OCI-LY1 (cell line): Measurements from ENCODE around the gene PKN2.

Experiments
- H2AFZ ChIP-seq: fragments of 200-600 bp; sonication (generic), shearing (Covaris generic); 2 replicates; pipeline ENCODE4 v1.6.0; 2014; ENCODE audit warnings: antibody characterized with exemption, mild to moderate bottlenecking, low read length
- H3F3A ChIP-seq: fragments of 200-600 bp; sonication (generic), shearing (Covaris generic); 2 replicates; pipeline ENCODE4 v1.6.0; 2014; ENCODE audit warnings: mild to moderate bottlenecking, antibody characterized with exemption, low read length, moderate library complexity; ENCODE audit not compliant: insufficient read depth
- H3K27ac ChIP-seq: fragments of 200-600 bp; sonication (generic); 2 replicates; pipeline ENCODE4 v1.5.1; 2014; ENCODE audit warnings: low read length, mixed run types, mild to moderate bottlenecking, low read depth; ENCODE audit not compliant: poor library complexity, severe bottlenecking
- H3K27me3 ChIP-seq: fragments of 200-600 bp; sonication (generic); 2 replicates; pipeline ENCODE4 v1.6.0; 2014; ENCODE audit warnings: antibody characterized with exemption, mild to moderate bottlenecking, low read length, moderate library complexity; ENCODE audit not compliant: insufficient read depth
- H3K36me3 ChIP-seq: fragments of 200-600 bp; sonication (generic); 2 replicates; pipeline ENCODE4 v1.6.1; 2014; ENCODE audit warnings: mild to moderate bottlenecking, antibody characterized with exemption, low read length, moderate library complexity, mixed read lengths; ENCODE audit not compliant: insufficient read depth
- H3K4me1 ChIP-seq: fragments of 200-600 bp; sonication (generic); 2 replicates; pipeline ENCODE4 v1.5.1; 2014; ENCODE audit warnings: mild to moderate bottlenecking, low read length, moderate library complexity; ENCODE audit not compliant: insufficient read depth, severe bottlenecking
- H3K4me2 ChIP-seq: fragments of 200-600 bp; sonication (generic), shearing (Covaris generic); 2 replicates; pipeline ENCODE4 v1.6.1; 2014; ENCODE audit warnings: low read length
- H3K4me3 ChIP-seq: fragments of 200-600 bp; sonication (generic); 2 replicates; pipeline ENCODE4 v1.5.1; 2014; ENCODE audit warnings: low read length, low read depth, mild to moderate bottlenecking, mixed read lengths; ENCODE audit not compliant: poor library complexity, severe bottlenecking
- H3K79me2 ChIP-seq: fragments of 200-600 bp; shearing (Covaris generic); 2 replicates; pipeline ENCODE4 v1.6.1; 2016; ENCODE audit warnings: mixed run types, low read length, mixed read lengths; ENCODE audit not compliant: insufficient read depth
- H3K9ac ChIP-seq: fragments of 200-600 bp; sonication (generic), shearing (Covaris generic); 2 replicates; pipeline ENCODE4 v1.6.1; 2014; ENCODE audit warnings: mild to moderate bottlenecking, low read length, mixed read lengths
- H3K9me2 ChIP-seq: fragments of 200-600 bp; sonication (generic), shearing (Covaris generic); 2 replicates; pipeline ENCODE4 v1.6.1; 2014; ENCODE audit warnings: low read depth, mild to moderate bottlenecking, low read length, mixed read lengths
- H3K9me3 ChIP-seq: fragments of 200-600 bp; shearing (Covaris generic); 2 replicates; pipeline ENCODE4 v1.6.1; 2014; ENCODE audit warnings: low read length, mixed read lengths
- H4K20me1 ChIP-seq: fragments of 200-600 bp; sonication (generic), shearing (Covaris generic); 2 replicates; pipeline ENCODE4 v1.6.0; 2016; ENCODE audit warnings: mild to moderate bottlenecking, low read length; ENCODE audit not compliant: insufficient read depth
- CTCF ChIP-seq: fragments of 200-600 bp; sonication (generic), shearing (Covaris generic); IDR thresholded peaks from 2 replicates; pipeline ENCODE4 v1.5.1; 2017; ENCODE audit warnings: mild to moderate bottlenecking, antibody characterized with exemption, low read length, moderate library complexity, mixed read lengths
- EZH2 ChIP-seq: fragments of 200-600 bp; sonication (generic), shearing (Covaris generic); IDR thresholded peaks from 2 replicates; pipeline ENCODE4 v1.8.0; 2017; ENCODE audit warnings: borderline replicate concordance, mixed run types, mild to moderate bottlenecking, antibody characterized with exemption, low read length, moderate library complexity, mixed read lengths

PKN2 gene

GRCh38 chr1:88650676-88651418, 33.2 kb upstream of the PKN2 start:
- Histone ChIP-seq H3K27me3 (no peaks in the 10 kb centered on the region), H3K36me3 (no peaks in the 10 kb centered on the region), H3K4me3 (no peak overlapping the region), H3K9me2 (no peaks in the 10 kb centered on the region), H3F3A (no peaks in the 10 kb centered on the region), H3K4me1 (no peaks in the 10 kb centered on the region), H3K4me2 (no peak overlapping the region), H3K79me2 (no peaks in the 10 kb centered on the region), H3K9me3 (no peaks in the 10 kb centered on the region), H4K20me1 (no peaks in the 10 kb centered on the region), H3K27ac (no peak overlapping the region), H2AFZ (no peak overlapping the region), H3K9ac (no peak overlapping the region)
- TF ChIP-seq EZH2: no peak
- TF ChIP-seq CTCF: no peak

GRCh38 chr1:88655140-88655539, 28.9 kb upstream of the PKN2 start:
- Histone ChIP-seq H3K9me2 (no peaks in the 10 kb centered on the region), H3K36me3 (no peaks in the 10 kb centered on the region), H3K4me1 (no peaks in the 10 kb centered on the region), H4K20me1 (no peaks in the 10 kb centered on the region), H3K9me3 (no peaks in the 10 kb centered on the region), H3K9ac (no peak overlapping the region), H3K4me2 (no peak overlapping the region), H2AFZ (no peak overlapping the region), H3K27me3 (no peaks in the 10 kb centered on the region), H3K4me3 (no peak overlapping the region), H3K27ac (no peak overlapping the region), H3K79me2 (no peaks in the 10 kb centered on the region), H3F3A (no peaks in the 10 kb centered on the region)
- TF ChIP-seq CTCF (no peak), EZH2 (no peak)

GRCh38 chr1:88655685-88656299, 28.3 kb upstream of the PKN2 start:
- H3K36me3 ChIP-seq: no peaks in the 10 kb centered on the region
- no peak overlapping the region for H3K4me3 ChIP-seq
- no peaks in the 10 kb centered on the region for H3K9me2 ChIP-seq
- no peaks in the 10 kb centered on the region for H3K27me3 ChIP-seq
- no peak overlapping the region for H3K9ac ChIP-seq
- TF ChIP-seq EZH2 (no peak), CTCF (peak; percentile 63)
- H3K79me2 ChIP-seq: no peaks in the 10 kb centered on the region
- no peaks in the 10 kb centered on the region for H3F3A ChIP-seq
- H2AFZ ChIP-seq: no peak overlapping the region
- no peak overlapping the region for H3K27ac ChIP-seq
- no peaks in the 10 kb centered on the region for H3K4me1 ChIP-seq
- H4K20me1 ChIP-seq: no peaks in the 10 kb centered on the region
- H3K9me3 ChIP-seq: no peaks in the 10 kb centered on the region
- H3K4me2 ChIP-seq: no peak overlapping the region
